NCI-H82 (cell line): Measurements from ENCODE around the gene RC3H2.
"Not testable (repeated sequence)": the region's sequence is repeated elsewhere in the genome, so short reads cannot be mapped to it uniquely, and the experiment has no call there.

Experiments
- DNase-seq: peaks from one replicate; lab custom pipeline; 2025; lab: John Stamatoyannopoulos, UW

RC3H2 gene

GRCh38 chr9:122929796-122930354 is 24.7 kb upstream of the RC3H2 start:
- no peak for DNase-seq

- DNase-seq = no peak
Measured at GRCh38 chr9:122923947-122924346, 18.8 kb upstream of the RC3H2 start.

- DNase-seq = no peak
Measured at GRCh38 chr9:122922713-122923112, 17.6 kb upstream of the RC3H2 start.

- no peak for DNase-seq
Measured at GRCh38 chr9:122918310-122918709, 13.2 kb upstream of the RC3H2 start.

DNA sequence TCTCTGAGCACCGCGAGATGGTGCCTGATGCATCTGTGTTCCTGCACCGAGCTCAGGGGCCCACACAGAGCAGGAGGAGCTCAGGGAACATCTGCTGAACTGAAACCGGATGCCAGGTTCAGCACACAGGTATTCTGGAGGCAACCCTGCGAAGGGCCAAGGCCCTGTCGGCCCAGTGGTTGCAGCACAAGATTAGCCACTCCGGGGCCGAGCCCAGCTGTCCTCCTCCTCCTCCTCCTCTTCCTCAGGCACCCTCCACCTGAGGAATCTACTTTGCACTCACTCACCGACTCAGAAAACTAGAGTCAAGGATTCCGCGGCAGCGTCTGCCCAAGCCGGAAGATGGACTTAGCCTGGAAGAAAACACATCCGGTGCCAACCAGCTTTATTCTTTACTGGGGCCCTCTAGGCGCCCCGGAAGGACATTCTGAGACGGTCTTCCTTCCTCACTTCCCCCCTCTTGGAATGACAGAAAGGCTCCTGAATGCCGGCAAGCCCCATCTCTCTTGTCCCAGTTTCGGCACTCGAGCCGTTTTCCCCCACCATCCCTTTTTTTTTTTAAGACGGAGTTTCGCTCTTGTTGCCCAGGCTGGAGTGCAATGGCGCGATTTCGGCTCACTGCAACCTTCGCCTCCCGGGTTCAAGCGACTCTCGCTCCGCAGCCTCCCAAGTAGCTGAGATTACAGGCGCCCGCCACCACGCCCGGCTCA is 8.0 kb upstream of the RC3H2 start, which contains the start of gene ZBTB6:
TSS of gene ZBTB6 (minus strand) at position 360 of the 710 bp plus-strand sequence. CDS start 1,251 bp downstream, outside the sequence.
- DNase-seq = peak; percentile 92

GRCh38 chr9:122912671-122912963 is 7.5 kb upstream of the RC3H2 start:
- no peak for DNase-seq

DNA sequence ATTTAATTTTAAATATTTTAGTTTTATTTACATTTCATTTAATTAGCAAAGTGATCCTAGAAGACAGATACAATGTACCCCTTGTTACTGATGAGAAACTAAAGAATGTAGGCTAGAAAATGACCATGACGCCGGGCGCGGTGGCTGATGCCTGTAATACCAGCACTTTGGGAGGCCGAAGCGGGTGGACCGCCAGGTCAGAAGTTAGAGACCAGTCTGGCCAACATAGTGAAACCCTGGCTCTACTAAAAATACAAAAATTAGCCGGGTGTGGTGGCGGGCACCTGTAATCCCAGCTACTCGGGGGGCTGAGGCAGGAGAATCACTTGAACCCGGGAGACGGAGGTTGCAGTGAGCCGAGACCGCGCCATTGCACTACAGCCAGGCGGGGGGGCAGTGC is 963 bp upstream of the RC3H2 start:
- DNase-seq = not testable (repeated sequence)

- DNase-seq = peak; percentile 60
Measured at GRCh38 chr9:122904466-122904822, 715 bp downstream of the RC3H2 start.

DNA sequence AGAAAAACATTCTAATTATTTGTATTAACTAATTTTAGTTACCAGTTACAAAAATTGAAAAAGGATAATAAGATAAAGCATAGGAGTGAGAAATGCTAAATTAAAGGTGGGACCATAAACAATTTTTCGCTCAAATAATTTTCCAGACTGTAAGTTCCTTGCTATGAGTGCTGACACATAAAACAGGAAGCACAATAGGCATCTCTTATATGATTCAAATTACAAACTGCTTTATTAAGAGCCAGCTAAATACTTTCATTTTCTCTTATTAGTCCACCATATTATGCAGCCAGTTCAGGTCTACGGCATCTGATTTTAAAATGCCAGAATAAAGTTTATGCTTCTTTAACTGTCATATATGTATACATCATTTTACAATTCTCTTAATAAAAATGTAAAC is 4.4 kb downstream of the RC3H2 start:
- DNase-seq = no peak

DNA sequence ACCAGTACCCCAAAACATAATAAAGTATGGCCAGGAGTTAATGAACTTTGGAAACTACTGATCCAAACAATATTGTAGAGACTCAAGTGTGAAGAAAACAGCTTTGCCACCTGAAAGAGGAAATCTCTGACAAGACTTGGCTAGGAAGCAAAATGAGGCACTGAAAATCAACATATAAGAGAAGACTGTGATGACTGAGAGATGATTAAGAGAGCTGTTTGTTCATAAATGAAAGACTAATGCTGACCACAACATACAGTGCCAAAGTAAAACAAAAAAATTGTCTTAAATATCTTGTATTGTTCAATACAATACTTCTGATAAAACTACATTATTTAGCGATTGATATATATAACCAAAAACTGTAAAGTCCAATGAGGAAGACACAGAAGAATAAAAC is 7.2 kb downstream of the RC3H2 start:
- DNase-seq = no peak

DNA sequence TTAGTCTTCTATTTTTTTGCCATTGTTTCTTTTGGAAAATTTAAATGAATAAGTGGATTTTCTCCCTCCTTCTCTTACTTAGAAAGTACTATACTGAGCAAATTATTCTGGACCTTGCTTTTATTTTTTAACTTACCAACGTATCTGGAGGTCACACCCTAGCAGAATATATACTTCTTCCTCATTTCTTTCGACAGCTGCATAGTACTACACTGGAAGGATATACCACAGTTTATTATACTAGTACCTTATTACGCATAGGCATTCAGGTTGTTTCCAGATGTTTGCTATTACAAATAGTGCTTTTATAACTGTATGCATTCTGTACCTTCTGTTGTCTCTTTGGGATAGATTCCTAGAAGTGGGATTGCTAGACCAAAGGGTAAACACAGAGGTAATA is 16.7 kb downstream of the RC3H2 start:
- DNase-seq = no peak

DNA sequence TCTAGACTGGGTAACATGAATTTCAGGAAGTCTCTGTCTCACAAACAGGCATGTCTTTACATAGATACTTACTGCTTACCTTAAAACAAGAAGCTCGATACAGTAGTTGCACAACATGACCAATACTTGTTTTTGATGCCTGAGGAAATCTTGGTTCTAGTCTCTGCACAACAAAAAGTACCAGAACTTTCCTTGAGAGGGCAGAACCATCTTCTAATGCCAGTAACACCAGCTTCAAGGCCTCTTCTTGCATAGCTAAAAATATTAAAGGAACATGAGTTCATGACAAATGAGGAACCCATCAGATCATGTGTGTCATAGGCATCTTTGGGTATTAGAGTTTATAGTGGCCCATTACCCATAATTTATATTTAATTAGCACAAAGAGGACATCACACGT is 22.0 kb downstream of the RC3H2 start:
- DNase-seq = no peak

DNA sequence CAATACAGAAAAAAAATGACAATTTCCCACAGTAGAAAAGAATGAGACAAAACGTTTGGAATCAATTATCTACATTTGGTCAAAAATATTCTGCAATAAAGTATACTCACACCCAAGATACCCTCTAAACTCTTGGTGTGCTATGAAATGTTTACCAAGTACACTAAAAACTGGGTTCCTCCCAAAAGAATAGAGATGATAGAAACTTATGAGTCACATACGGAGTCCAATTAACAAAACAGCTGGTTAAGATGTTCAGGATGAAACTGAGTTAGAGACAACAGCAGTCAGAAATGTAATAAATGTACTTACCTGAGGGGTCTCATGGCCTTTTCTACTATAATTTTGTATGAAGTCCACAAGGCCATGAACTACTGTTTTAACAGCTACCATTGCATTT is 25.7 kb downstream of the RC3H2 start:
- DNase-seq = no peak

GRCh38 chr9:122875523-122875922 is 29.6 kb downstream of the RC3H2 start:
- DNase-seq = peak; percentile 34

DNA sequence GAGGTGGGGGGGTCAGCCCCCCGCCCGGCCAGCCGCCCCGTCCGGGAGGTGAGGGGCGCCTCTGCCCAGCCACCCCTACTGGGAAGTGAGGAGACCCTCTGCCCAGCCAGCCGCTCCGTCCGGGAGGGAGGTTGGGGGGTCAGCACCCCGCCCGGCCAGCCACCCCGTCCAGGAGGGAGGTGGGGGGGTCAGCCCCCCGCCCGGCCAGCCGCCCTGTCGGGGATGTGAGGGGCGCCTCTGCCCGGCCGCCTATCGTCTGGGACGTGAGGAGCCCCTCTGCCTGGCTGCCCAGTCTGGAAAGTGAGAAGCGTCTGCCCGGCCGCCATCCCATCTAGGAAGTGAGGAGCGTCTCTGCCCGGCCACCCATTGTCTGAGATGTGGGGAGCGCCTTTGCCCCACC is 37.9 kb downstream of the RC3H2 start:
- not testable (repeated sequence) for DNase-seq

DNA sequence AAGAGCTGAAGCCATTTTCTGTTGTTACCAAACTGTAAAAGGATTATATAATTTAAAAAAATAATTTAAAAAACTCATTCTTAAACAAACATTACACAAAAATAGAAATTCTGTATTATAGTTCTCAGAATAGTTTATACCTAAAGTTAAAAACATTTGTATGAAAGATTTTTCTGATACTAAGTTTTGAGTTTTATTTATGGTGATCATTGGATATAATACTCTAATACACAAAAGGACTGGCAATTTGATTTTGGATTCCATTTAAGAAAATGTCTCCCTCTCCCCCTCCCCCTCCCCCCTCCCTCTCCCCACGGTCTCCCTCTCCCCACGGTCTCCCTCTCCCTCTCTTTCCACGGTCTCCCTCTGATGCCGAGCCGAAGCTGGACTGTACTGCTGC is 39.1 kb downstream of the RC3H2 start:
- no peak for DNase-seq

- no peak for DNase-seq
Measured at GRCh38 chr9:122865300-122865699, 39.9 kb downstream of the RC3H2 start.

DNA sequence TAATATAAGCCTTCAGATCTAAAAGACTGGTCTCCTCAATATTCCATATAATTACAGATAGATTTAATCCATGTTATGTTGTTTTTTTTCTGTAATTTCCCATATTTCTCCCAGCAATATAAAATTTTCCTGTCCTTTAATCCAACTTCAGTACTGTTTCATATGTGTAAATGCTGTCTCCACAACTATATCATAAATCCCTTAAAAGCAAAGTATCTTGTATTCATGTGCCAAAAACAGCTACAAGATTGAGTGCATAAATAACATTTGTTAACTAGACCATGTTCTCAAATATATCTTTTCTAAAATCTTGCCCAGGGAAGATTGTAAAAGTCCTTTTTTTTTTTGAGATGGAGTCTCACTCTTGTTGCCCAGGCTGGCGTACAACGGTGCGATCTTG is 41.8 kb downstream of the RC3H2 start:
- no peak for DNase-seq

- no peak for DNase-seq
Measured at GRCh38 chr9:122860319-122861142, 44.6 kb downstream of the RC3H2 start.

DNA sequence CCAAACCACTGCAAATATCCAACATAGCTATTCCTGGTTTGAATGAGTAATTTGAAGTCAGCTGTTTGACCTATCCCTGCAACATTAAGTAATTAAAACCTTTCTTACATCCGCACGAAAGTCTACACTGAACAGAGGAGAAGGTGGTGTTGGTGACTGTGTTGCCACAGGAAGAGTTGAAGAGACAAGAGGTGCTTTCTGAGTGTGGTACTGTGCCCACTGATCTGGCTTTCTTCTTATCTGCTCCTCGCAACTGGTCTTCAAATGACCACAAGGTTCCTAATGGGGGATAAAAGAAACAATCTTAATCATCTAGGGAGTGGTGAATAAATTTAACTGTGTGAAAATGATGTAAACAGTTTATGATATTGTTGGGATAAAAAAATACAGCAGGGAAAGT is 47.3 kb downstream of the RC3H2 start:
- DNase-seq = no peak

DNA sequence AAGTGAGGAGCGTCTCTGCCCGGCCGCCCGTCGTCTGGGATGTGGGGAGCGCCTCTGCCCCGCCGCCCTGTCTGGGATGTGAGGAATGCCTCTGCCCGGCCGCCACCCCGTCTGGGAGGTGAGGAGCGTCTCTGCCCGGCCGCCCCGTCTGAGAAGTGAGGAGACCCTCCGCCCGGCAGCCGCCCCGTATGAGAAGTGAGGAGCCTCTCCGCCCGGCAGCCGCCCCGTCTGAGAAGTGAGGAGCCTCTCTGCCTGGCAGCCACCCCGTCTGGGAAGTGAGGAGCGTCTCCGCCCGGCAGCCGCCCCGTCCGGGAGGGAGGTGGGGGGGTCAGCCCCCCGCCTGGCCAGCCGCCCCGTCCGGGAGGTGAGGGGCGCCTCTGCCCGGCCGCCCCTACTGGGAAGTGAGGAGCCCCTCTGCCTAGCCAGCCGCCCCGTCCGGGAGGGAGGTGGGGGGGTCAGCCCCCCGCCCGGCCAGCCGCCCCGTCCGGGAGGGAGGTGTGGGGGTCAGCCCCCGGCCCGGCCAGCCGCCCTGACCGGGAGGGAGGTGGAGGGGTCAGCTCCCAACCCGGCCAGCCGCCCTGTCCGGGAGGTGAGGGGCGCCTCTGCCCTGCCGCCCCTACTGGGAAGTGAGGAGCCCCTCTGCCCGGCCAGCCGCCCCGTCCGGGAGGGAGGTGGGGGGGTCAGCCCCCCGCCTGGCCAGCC is 52.9 kb downstream of the RC3H2 start:
- DNase-seq = not testable (repeated sequence)

GRCh38 chr9:122848256-122848943 is 56.8 kb downstream of the RC3H2 start:
- DNase-seq = no peak
